Measurements from ENCODE around the gene RRAS2.

DNA sequence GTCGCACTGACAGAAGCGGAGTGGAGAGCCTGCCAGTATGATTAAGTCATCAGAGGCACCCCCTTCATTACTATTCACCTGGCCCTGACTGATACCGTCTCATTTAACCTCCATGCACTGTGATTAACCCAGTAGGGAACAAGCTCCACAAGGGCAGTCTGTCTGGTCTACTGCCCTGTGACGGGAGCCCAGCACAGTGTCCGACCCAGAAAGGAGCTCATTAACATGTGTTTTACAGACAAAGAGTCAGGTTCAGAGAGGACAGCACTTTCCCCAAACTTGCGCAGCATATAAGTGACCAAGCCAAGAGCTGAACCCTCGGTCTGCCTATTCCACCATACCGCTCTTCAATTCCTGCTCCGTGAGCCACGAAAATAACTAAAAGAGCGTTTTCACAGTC is 129.5 kb downstream of the RRAS2 start:
- TF ChIP-seq CTCF (IDR thresholded peaks at IDR 0.05) (no peak), EP300 (IDR thresholded peaks at IDR 0.05; ENCODE audit: low read depth) (no peak), POLR2A (IDR thresholded peaks at IDR 0.05) (no peak)

All from transverse colon (tissue), 3 donors.